Type B pancreatic cell (in vitro differentiated cells): ENCODE data around the gene ATP4A. TPM values are rescaled to one million over a fixed set of nuclear protein-coding genes. Genes with fewer than 3 reads are reported as not detected.
A peak's percentile ranks its signal among the peaks of the same experiment; 100 is the strongest.

Experiments
- DNase-seq: peaks from one replicate; pipeline ENCODE4 v3.0.0; 2021; ENCODE audit warnings: mixed read lengths; ENCODE audit not compliant: unreplicated experiment; ENCODE audit errors: extremely low spot score
- H3K27ac Mint-ChIP-seq: 2 replicates; pipeline ENCODE4 v1.8.0; 2021; ENCODE audit warnings: mild to moderate bottlenecking, mixed read lengths
- H3K27me3 Mint-ChIP-seq: 2 replicates; pipeline ENCODE4 v1.8.0; 2021; ENCODE audit warnings: mixed read lengths
- H3K36me3 Mint-ChIP-seq: 2 replicates; pipeline ENCODE4 v1.8.0; 2021; ENCODE audit warnings: mixed read lengths
- H3K4me1 Mint-ChIP-seq: one replicate; pipeline ENCODE4 v1.8.0; 2021; ENCODE audit warnings: mixed read lengths; ENCODE audit not compliant: unreplicated experiment
- H3K4me3 Mint-ChIP-seq: 2 replicates; pipeline ENCODE4 v1.8.0; 2021; ENCODE audit warnings: mild to moderate bottlenecking, mixed read lengths
- H3K9me3 Mint-ChIP-seq: 2 replicates; pipeline ENCODE4 v1.8.0; 2021; ENCODE audit warnings: mixed read lengths
- CTCF ChIP-seq: fragments of 200-600 bp; sonication (generic); conservative IDR thresholded peaks from 2 replicates; pipeline ENCODE4 v1.5.0; 2021; ENCODE audit warnings: antibody characterized with exemption, mild to moderate bottlenecking
- total RNA-seq: library from RNA; stranded (reverse); gene quantifications from 2 replicates; pipeline ENCODE4 v1.2.1, GENCODE V29; 2021; ENCODE audit warnings: low replicate concordance

Gene ATP4A
- total RNA-seq, 1 donor from 2014 or later: 16.8 TPM

DNA sequence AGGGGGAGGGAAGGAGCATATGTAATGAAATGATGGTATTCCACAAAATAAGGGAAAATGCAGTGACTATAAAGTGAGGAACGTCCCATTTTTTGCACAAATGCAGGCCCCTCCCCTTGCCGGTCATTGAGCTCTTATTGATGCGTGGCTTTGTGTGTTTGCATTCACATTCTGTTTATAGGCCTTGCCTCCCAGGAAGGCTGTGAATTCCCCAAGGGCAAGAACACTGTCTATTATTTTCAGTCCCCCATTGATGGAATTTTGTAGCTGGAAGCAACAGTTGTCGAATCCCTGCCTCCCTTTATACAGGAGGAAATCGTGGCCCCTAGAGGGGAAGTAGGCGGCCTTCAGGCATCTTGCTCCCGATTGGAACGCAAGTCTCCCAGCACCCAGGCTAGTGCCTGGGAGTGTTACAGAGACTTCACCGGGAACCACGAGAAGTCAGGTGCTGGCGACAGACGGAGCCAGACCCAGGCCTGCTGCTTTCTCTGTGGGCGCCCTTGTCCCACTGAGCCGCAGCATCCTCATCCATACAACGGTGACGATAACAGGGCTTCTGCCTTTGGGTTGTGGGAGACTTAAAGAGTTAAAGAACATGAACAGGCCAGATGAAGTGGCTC, 42.2 kb downstream of the ATP4A start:
- no peak for TF ChIP-seq CTCF
- H3K4me3 Mint-ChIP-seq: no peak overlapping the region
- no peaks in the 10 kb centered on the region for H3K4me1 Mint-ChIP-seq
- H3K27me3 Mint-ChIP-seq: peaks cover 27% of the 10 kb centered on the region
- H3K36me3 Mint-ChIP-seq: no peaks in the 10 kb centered on the region
- H3K9me3 Mint-ChIP-seq: no peaks in the 10 kb centered on the region
- H3K27ac Mint-ChIP-seq: no peak overlapping the region
- no peak for DNase-seq

- no peak for DNase-seq
- Mint-ChIP-seq H3K4me1 (no peaks in the 10 kb centered on the region), H3K27me3 (peaks cover 26% of the 10 kb centered on the region), H3K4me3 (no peak overlapping the region), H3K9me3 (no peaks in the 10 kb centered on the region), H3K36me3 (no peaks in the 10 kb centered on the region), H3K27ac (peak overlapping the region; percentile 15)
- no peak for TF ChIP-seq CTCF
Observed at GRCh38 chr19:35519291-35519690, 44.2 kb downstream of the ATP4A start.

- no peaks in the 10 kb centered on the region for H3K4me1 Mint-ChIP-seq
- H3K36me3 Mint-ChIP-seq: no peaks in the 10 kb centered on the region
- peaks cover 25% of the 10 kb centered on the region for H3K27me3 Mint-ChIP-seq
- DNase-seq: no peak
- no peaks in the 10 kb centered on the region for H3K9me3 Mint-ChIP-seq
- H3K27ac Mint-ChIP-seq: no peak overlapping the region
- TF ChIP-seq CTCF: no peak
- no peak overlapping the region for H3K4me3 Mint-ChIP-seq
Observed at GRCh38 chr19:35518313-35518712, 45.1 kb downstream of the ATP4A start.

GRCh38 chr19:35517342-35517741, 46.1 kb downstream of the ATP4A start:
- no peak for TF ChIP-seq CTCF
- H3K27ac Mint-ChIP-seq: no peak overlapping the region
- no peak overlapping the region for H3K4me3 Mint-ChIP-seq
- no peaks in the 10 kb centered on the region for H3K9me3 Mint-ChIP-seq
- peaks cover 25% of the 10 kb centered on the region for H3K27me3 Mint-ChIP-seq
- DNase-seq: no peak
- no peaks in the 10 kb centered on the region for H3K4me1 Mint-ChIP-seq
- H3K36me3 Mint-ChIP-seq: no peaks in the 10 kb centered on the region

DNA sequence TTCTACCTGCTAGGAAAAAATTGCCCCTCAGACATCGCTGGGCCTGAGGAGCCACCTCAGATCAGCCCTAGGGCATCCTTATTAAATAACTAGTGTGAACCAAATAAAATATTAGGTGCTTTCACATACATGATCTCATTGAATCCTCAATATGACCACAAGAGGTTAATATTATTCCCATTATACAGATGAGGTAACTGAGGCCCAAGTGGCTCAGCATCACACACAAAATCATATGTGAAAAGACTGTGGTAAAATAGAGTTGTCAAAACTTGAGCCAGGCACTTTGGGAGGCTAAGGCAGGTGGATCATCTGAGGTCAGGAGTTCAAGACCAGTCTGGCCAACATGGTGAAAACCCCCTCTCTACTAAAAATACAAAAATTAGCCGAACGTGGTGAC, 47.1 kb downstream of the ATP4A start:
- peaks cover 27% of the 10 kb centered on the region for H3K27me3 Mint-ChIP-seq
- no peak for TF ChIP-seq CTCF

More for the DNA sequence above, 47.1 kb downstream of the ATP4A start:
- Mint-ChIP-seq H3K36me3 (no peaks in the 10 kb centered on the region), H3K4me3 (no peak overlapping the region), H3K27ac (no peak overlapping the region), H3K4me1 (no peaks in the 10 kb centered on the region), H3K9me3 (no peaks in the 10 kb centered on the region)
- no peak for DNase-seq
